Measurements from ENCODE around the gene C20orf173. TPM values are rescaled to one million over a fixed set of nuclear protein-coding genes. Genes with fewer than 3 reads are reported as not detected.
"Not testable (repeated sequence)": the region's sequence is repeated elsewhere in the genome, so short reads cannot be mapped to it uniquely, and the experiment has no call there.

C20orf173 gene
- total and polyA plus RNA-seq, 2 experiments from 2014 or later = not detected

- no peaks in the 10 kb centered on the region for H3K9me3 ChIP-seq (ENCODE audit: low read depth)
- no peak for DNase-seq
- H3K27ac ChIP-seq = no peak overlapping the region
- TF ChIP-seq EZH2 (IDR thresholded peaks at IDR 0.05; ENCODE audit: insufficient read depth, poor library complexity, severe bottlenecking) = no peak
- TF ChIP-seq EZH2phosphoT487 (IDR thresholded peaks at IDR 0.05; ENCODE audit: insufficient read depth, low read depth) = no peak
- no peaks in the 10 kb centered on the region for H3K9me2 ChIP-seq (ENCODE audit: insufficient read depth)
- no peaks in the 10 kb centered on the region for H3K27me3 ChIP-seq (replicated peaks; ENCODE audit: insufficient read depth)
- H3K4me2 ChIP-seq (ENCODE audit: unreplicated experiment) = no peak overlapping the region
- no peaks in the 10 kb centered on the region for H3K79me2 ChIP-seq (ENCODE audit: insufficient read depth)
- H3K9ac ChIP-seq = no peak overlapping the region
- H3K36me3 ChIP-seq (ENCODE audit: low read depth) = no peaks in the 10 kb centered on the region
- no peaks in the 10 kb centered on the region for H4K20me1 ChIP-seq (ENCODE audit: insufficient read depth)
- 89 to 93% methylated on average over 23 to 24 of the region's 24 CpGs for WGBS, 2 experiments (ENCODE audit: low coverage in 1 of 2, low lambda C conversion rate in 2 of 2, missing lambda C conversion rate in 2 of 2)
- H3K4me3 ChIP-seq = no peak overlapping the region
- in situ Hi-C loops (cut with MboI) = no loop called here
- no peak overlapping the region for H2AFZ ChIP-seq
- no peaks in the 10 kb centered on the region for H3F3A ChIP-seq (ENCODE audit: insufficient read depth)
- H3K4me1 ChIP-seq (ENCODE audit: insufficient read depth) = peaks cover 4% of the 10 kb centered on the region; the same call in 1 of the 2 replicates
Measured at GRCh38 chr20:35559042-35559693, 29.7 kb upstream of the C20orf173 start.

GRCh38 chr20:35558451-35558850, 29.0 kb upstream of the C20orf173 start:
- WGBS, 2 experiments (ENCODE audit: low coverage in 1 of 2, low lambda C conversion rate in 2 of 2, missing lambda C conversion rate in 2 of 2) = 83 to 89% methylated on average over 4 of the region's 4 CpGs
- no peak overlapping the region for H3K27ac ChIP-seq
- peaks cover 4% of the 10 kb centered on the region; the same call in 1 of the 2 replicates for H3K4me1 ChIP-seq (ENCODE audit: insufficient read depth)
- no peaks in the 10 kb centered on the region for H3K9me2 ChIP-seq (ENCODE audit: insufficient read depth)
- H2AFZ ChIP-seq = no peak overlapping the region
- in situ Hi-C loops (cut with MboI) = no loop called here
- no peaks in the 10 kb centered on the region for H3F3A ChIP-seq (ENCODE audit: insufficient read depth)
- no peaks in the 10 kb centered on the region for H3K27me3 ChIP-seq (replicated peaks; ENCODE audit: insufficient read depth)
- no peak overlapping the region for H3K4me2 ChIP-seq (ENCODE audit: unreplicated experiment)
- DNase-seq = no peak
- TF ChIP-seq EZH2phosphoT487 (IDR thresholded peaks at IDR 0.05; ENCODE audit: insufficient read depth, low read depth) (no peak), EZH2 (IDR thresholded peaks at IDR 0.05; ENCODE audit: insufficient read depth, poor library complexity, severe bottlenecking) (no peak)
- H3K36me3 ChIP-seq (ENCODE audit: low read depth) = no peaks in the 10 kb centered on the region
- H3K79me2 ChIP-seq (ENCODE audit: insufficient read depth) = no peaks in the 10 kb centered on the region
- H3K4me3 ChIP-seq = no peak overlapping the region
- no peaks in the 10 kb centered on the region for H4K20me1 ChIP-seq (ENCODE audit: insufficient read depth)
- no peaks in the 10 kb centered on the region for H3K9me3 ChIP-seq (ENCODE audit: low read depth)
- H3K9ac ChIP-seq = no peak overlapping the region

- Histone ChIP-seq H3K27me3 (replicated peaks; ENCODE audit: insufficient read depth) (no peaks in the 10 kb centered on the region), H2AFZ (no peak overlapping the region), H3K4me3 (no peak overlapping the region), H3F3A (ENCODE audit: insufficient read depth) (no peaks in the 10 kb centered on the region), H3K9me2 (ENCODE audit: insufficient read depth) (no peaks in the 10 kb centered on the region), H3K4me1 (ENCODE audit: insufficient read depth) (peaks cover 4% of the 10 kb centered on the region; the same call in 1 of the 2 replicates), H3K79me2 (ENCODE audit: insufficient read depth) (no peaks in the 10 kb centered on the region), H3K4me2 (ENCODE audit: unreplicated experiment) (no peak overlapping the region), H3K9ac (no peak overlapping the region), H3K9me3 (ENCODE audit: low read depth) (no peaks in the 10 kb centered on the region), H3K27ac (no peak overlapping the region), H3K36me3 (ENCODE audit: low read depth) (peaks cover 4% of the 10 kb centered on the region; the same call in 1 of the 2 replicates), H4K20me1 (ENCODE audit: insufficient read depth) (no peaks in the 10 kb centered on the region)
- 98 to 99% methylated on average over 8 of the region's 8 CpGs for WGBS, 2 experiments (ENCODE audit: low coverage in 1 of 2, low lambda C conversion rate in 2 of 2, missing lambda C conversion rate in 2 of 2)
- in situ Hi-C loops (cut with MboI) = no loop called here
- TF ChIP-seq EZH2phosphoT487 (IDR thresholded peaks at IDR 0.05; ENCODE audit: insufficient read depth, low read depth) = no peak
- no peak for DNase-seq
Measured at GRCh38 chr20:35556871-35557270, 27.4 kb upstream of the C20orf173 start.

GRCh38 chr20:35555951-35556645, 26.6 kb upstream of the C20orf173 start:
- no peak for DNase-seq
- no peaks in the 10 kb centered on the region for H3K9me2 ChIP-seq (ENCODE audit: insufficient read depth)
- H3K4me1 ChIP-seq (ENCODE audit: insufficient read depth) = 0 out of 2 replicates have a peak, but pooled peaks cover under 1% of the 10 kb centered on the region
- no peaks in the 10 kb centered on the region for H3K79me2 ChIP-seq (ENCODE audit: insufficient read depth)
- in situ Hi-C loops (cut with MboI) = no loop called here
- H3K36me3 ChIP-seq (ENCODE audit: low read depth) = peaks cover 7% of the 10 kb centered on the region; the same call in 1 of the 2 replicates
- H3K9me3 ChIP-seq (ENCODE audit: low read depth) = no peaks in the 10 kb centered on the region
- TF ChIP-seq EZH2phosphoT487 (IDR thresholded peaks at IDR 0.05; ENCODE audit: insufficient read depth, low read depth) (no peak), EZH2 (IDR thresholded peaks at IDR 0.05; ENCODE audit: insufficient read depth, poor library complexity, severe bottlenecking) (no peak)
- H2AFZ ChIP-seq = no peak overlapping the region
- no peaks in the 10 kb centered on the region for H4K20me1 ChIP-seq (ENCODE audit: insufficient read depth)
- H3K9ac ChIP-seq = no peak overlapping the region
- no peaks in the 10 kb centered on the region for H3F3A ChIP-seq (ENCODE audit: insufficient read depth)
- H3K27me3 ChIP-seq (replicated peaks; ENCODE audit: insufficient read depth) = no peaks in the 10 kb centered on the region
- no peak overlapping the region for H3K27ac ChIP-seq
- 99% methylated on average over 21 of the region's 21 CpGs for whole genome bisulfite sequencing, 2 experiments (ENCODE audit: low coverage in 1 of 2, low lambda C conversion rate in 2 of 2, missing lambda C conversion rate in 2 of 2)
- H3K4me3 ChIP-seq = no peak overlapping the region
- H3K4me2 ChIP-seq (ENCODE audit: unreplicated experiment) = no peak overlapping the region

GRCh38 chr20:35555461-35555860, 26.0 kb upstream of the C20orf173 start:
- in situ Hi-C loops (cut with MboI); H3K4me1 ChIP-seq (ENCODE audit: insufficient read depth); H3K4me2 ChIP-seq (ENCODE audit: unreplicated experiment); H3F3A ChIP-seq (ENCODE audit: insufficient read depth); H3K9ac ChIP-seq; H3K9me2 ChIP-seq (ENCODE audit: insufficient read depth); H3K36me3 ChIP-seq (ENCODE audit: low read depth); H3K27me3 ChIP-seq (replicated peaks; ENCODE audit: insufficient read depth); H3K79me2 ChIP-seq (ENCODE audit: insufficient read depth); H3K27ac ChIP-seq; H3K9me3 ChIP-seq (ENCODE audit: low read depth); H4K20me1 ChIP-seq (ENCODE audit: insufficient read depth); H2AFZ ChIP-seq; H3K4me3 ChIP-seq: not testable (repeated sequence)
- WGBS, 2 experiments (ENCODE audit: low coverage in 1 of 2, low lambda C conversion rate in 2 of 2, missing lambda C conversion rate in 2 of 2) = 71 to 74% methylated on average over 4 of the region's 4 CpGs
- peak; percentile 24 for DNase-seq
